ENCODE results near the gene NAA38. TPM values are rescaled to one million over a fixed set of nuclear protein-coding genes. Genes with fewer than 3 reads are reported as not detected.

The NAA38 gene
- total RNA-seq, 4 donors from 2014 or later, result 61.2 to 209 (median 68.2) TPM

- ATAC-seq (ENCODE audit: low FRiP score) (no peak), DNase-seq (ENCODE audit: low spot score) (no peak)
- TF ChIP-seq, protein P1, sequence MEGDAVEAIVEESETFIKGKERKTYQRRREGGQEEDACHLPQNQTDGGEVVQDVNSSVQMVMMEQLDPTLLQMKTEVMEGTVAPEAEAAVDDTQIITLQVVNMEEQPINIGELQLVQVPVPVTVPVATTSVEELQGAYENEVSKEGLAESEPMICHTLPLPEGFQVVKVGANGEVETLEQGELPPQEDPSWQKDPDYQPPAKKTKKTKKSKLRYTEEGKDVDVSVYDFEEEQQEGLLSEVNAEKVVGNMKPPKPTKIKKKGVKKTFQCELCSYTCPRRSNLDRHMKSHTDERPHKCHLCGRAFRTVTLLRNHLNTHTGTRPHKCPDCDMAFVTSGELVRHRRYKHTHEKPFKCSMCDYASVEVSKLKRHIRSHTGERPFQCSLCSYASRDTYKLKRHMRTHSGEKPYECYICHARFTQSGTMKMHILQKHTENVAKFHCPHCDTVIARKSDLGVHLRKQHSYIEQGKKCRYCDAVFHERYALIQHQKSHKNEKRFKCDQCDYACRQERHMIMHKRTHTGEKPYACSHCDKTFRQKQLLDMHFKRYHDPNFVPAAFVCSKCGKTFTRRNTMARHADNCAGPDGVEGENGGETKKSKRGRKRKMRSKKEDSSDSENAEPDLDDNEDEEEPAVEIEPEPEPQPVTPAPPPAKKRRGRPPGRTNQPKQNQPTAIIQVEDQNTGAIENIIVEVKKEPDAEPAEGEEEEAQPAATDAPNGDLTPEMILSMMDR (IDR thresholded peaks at IDR 0.05), result no peak
Measured at GRCh38 chr17:7854851-7855659, 2.3 kb downstream of the NAA38 start, which contains the start of gene TMEM88. Gene TMEM88 (plus strand): TSS chr17:7855066. CDS start chr17:7855075, 9 bp downstream.

- no peak for DNase-seq (ENCODE audit: low spot score)
- no peak for ATAC-seq (ENCODE audit: low FRiP score)
- TF ChIP-seq, protein P1 (IDR thresholded peaks at IDR 0.05), result no peak
Measured at GRCh38 chr17:7854078-7854777, 3.1 kb downstream of the NAA38 start.

- TF ChIP-seq, protein P1 (IDR thresholded peaks at IDR 0.05), result no peak
- no peak for ATAC-seq (ENCODE audit: low FRiP score)
- no peak for DNase-seq (ENCODE audit: low spot score)
Measured at GRCh38 chr17:7853691-7854038, 3.7 kb downstream of the NAA38 start.

- DNase-seq (ENCODE audit: low spot score) (no peak), ATAC-seq (ENCODE audit: low FRiP score) (no peak)
- TF ChIP-seq, protein P1 (IDR thresholded peaks at IDR 0.05), result no peak
Measured at GRCh38 chr17:7852919-7853690, 4.3 kb downstream of the NAA38 start.

DNA sequence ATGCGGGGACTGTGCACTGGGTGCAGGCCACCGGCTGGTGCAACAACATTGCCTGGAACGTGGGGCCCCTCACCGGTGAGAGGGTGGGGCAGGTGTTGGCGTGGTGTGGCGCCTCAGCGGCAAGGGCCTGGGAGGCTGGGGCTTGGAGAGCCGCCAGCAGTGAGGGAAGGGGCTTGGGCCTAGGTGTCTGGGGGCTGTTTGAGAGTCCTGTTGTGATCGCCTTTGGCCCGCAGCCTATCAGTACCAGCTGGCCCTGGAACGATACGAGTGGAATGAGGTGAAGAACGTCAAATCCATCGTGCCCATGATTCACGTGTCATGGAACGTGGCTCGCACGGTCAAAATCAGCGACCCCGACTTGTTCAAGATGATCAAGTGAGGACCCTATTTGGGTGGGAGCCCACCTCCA, 5.1 kb downstream of the NAA38 start:
- DNase-seq (ENCODE audit: low spot score), result no peak

GRCh38 chr17:7851438-7852261, 5.7 kb downstream of the NAA38 start:
- DNase-seq (ENCODE audit: low spot score), result no peak
- TF ChIP-seq, protein P1 (IDR thresholded peaks at IDR 0.05), result peak in 2 of 3 donors; percentile 95 to 96
- peak; percentile 42 for ATAC-seq (ENCODE audit: low FRiP score)

More for the DNA sequence above, 5.1 kb downstream of the NAA38 start:
- TF ChIP-seq, protein P1 (IDR thresholded peaks at IDR 0.05), result no peak
- no peak for ATAC-seq (ENCODE audit: low FRiP score)
